ENCODE results near the gene IRF1.

The IRF1 gene

DNA sequence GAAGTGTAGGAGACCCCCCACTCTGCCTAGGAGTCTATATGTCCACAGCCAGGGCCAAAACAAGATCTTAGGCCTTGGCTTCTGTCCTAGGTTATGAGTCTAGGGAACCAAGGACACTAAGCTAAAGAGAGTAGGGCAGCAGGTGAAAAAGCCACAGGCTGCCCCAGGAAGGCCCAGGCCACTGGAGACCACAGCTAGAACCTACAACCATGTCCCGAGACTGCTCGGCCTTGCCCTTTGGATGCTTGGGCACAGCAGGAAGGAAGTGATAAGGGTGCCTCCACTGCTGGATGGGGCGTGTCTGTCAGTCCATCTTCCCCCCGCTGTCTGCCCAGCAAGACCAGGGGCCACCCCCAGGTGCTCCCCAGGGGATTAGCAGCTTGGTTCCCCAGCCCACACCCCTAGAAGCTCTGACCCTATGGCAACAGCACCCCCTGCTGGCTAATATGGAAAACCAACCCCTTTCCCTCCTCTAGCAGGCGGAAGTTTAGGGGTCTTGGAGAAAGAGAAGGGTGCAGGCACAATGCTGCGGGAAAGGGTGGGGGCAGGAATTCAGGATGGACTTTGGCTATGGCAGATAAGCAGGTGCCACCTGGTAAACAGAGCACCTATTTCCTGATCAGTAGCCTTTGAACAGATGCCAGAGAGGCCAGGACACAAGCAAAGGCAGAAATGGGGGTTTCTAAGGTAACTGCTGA, 10.5 kb upstream of the IRF1 start:
- DNase-seq (ENCODE audit: low read depth) = peak; percentile 65

DNA sequence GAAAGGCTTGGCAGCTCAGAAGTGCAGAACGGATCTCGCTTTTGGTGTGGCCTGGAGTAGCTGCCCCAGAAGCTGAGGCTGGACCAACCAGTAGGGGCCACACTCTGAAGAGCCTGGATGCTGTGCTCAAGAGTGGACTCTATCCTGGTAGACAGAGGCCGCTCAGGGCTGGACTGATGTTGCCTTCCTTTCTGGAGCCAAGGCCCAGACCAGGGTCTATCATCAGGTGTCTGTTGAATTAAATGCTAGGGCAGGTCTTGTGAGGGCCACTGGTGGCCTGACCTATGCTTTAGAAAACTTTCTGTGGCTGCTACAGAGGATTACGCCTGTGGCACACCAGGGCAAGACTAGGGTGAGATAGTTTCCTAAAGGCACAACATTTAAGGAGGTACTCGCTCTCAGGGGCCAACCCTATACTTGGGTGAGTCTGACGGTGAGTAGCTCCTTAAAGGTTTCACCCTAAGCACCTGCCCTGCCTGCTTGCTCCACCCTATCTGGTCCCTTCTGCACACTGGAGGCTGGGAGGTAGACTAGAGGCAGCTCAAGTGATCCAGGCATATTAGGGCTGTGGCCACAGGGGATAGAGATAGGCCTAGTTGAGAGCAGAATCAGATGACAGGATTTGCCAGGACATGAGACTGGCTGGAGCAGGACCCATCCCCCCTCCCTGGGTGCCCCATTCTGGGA, 9.8 kb upstream of the IRF1 start:
- DNase-seq (ENCODE audit: low read depth) = no peak

DNA sequence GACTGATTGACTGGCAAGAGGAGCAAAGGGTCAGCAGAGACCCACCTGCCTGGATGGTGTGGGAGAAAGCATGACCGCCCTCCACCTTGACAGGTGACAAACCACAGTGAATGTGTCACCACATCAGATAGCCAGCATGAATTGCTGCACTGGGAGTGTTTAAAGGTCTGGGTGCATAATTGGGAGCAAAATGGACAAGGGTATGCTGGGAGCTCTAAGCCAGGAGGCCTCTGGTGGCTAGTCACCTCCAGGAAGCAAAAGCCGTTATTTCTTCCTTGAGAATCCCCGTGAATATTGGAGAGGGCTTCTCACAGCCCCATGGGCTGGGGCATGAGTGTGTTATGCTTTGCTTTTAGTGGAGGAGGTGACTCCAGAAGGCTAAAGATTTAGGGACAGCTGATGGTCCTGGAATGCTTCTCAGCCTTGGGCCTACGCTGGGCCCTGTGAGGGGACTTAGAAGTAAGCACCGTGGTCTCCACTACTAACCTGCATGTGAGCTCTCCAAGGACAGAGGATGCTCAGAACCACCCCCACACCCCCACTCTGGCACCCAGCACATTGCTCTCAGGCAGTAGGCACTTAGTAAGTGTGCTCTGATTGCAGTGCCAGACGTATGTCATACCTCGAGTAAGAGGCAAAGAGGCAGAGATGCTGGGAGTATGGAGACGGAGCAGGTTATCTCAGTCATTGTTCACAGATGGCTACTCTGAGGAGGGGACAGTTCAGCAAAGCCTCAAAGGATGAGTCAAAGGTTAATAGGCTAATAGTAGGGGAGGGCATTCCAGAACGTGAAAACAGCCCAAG, 9.1 kb upstream of the IRF1 start:
- DNase-seq (ENCODE audit: low read depth) = no peak

DNA sequence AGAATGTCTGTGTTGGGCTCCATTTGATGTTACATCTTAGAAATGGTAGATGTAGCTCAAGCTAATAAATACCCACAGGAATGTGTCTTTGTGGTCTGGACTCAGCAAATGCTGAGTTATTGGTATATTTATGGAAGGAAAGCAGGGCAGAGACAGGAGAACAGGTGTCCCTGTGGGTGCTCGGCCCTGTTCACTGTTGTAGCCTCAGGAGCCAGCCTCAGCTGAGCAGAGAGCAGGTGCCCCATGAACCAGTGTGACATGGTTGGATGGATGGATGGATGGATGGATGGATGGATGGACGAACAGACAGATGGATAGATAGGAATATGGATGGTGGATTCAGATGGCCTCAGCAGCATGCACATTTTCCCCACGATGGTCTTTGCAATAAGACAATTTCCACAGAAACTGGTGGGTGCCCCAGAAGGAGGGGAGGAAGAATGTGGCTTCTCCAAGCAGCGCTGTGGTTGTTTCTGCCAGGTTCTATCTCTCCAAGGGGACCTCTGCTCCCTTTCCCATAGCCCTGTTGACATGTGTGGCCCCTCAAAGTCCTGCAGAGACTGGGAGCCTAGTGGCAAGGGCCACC, 8.2 kb upstream of the IRF1 start:
- no peak for DNase-seq (ENCODE audit: low read depth)

DNA sequence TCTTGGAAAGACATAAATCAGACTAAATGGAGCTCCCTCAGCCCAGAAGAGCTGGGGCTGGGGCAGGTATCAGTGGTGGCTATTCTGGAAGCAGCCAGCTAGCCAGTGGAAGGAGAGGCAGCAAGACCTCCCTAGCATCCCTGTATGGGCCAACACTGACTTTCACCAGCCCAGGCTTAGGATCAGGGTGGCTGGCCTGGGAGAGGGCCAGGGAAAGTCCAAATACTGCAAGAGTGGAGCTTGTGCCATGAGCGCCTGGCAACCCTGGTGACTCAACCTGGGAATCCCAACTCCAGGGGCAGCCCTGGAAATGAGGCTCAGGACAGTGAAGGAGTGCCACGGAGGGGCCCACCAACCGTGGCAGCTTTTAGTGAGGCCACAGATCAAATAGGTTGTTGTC, 7.6 kb upstream of the IRF1 start:
- DNase-seq (ENCODE audit: low read depth) = no peak

DNA sequence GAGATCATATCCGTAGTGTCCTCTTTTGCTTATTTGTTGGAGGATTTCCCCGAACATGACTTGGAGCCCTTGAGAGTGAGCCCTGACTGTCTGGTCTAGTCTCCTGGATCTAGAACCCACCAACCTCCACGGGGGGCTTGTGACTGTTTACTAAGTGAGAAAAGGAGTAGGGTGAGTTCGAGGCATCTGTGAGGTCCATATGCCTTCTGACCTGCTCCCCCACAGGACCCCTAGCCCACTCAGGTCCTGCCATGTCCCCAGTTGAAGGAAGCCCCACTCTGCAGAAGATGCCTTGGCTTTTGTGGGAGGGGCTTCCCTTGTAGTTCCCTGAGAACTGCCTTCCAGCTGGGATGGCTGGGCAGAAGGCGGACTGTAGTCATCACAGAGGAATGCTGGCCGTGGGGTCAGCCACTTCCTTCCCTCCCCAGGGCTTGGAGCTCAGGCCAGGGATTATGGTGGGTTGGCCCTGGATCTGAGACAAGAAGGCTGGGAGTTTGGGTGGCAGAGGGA, 7.0 kb upstream of the IRF1 start:
- DNase-seq (ENCODE audit: low read depth) = no peak

DNA sequence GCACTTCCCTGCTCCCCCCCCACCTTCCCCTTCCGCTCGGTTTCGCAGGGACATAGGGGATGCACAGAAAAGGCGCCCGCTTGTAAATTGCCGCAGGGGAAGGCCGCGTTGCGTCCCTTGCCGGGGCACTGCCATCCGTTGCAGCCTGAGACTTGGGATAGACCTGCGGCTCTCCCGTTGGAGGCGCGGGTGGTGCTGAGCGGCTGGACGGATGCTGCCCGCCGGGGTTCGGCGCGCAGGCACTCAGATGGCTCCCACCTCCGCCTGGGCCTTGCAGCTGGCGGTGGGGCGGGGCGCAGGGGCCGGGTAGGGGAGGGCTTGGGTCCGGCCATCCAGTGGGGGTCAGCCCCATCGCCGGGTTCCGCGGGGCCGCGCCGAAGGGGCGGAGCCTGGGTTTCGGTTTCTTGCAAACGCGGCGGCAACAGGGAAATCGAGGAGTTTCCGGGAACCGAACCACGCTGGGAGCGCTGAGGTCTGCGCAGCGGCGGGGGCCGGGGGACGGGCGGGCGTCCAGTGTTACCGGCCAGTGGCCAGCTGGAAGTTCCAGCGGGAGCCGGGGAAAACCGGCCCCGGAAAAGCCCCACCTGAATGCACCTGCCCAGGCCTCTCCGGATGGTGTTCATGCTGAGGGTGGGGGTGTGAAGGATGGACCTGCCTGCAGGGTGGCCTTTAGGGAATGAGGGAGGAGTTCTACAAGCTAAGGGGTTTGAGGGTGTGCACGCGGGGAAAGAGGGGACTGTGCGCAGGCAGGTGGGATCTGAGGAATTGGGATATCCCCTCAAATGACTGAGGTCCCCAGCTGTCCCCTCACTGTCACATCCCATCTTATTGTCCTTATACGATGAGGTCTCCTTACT, 6.3 kb upstream of the IRF1 start:
- no peak for DNase-seq (ENCODE audit: low read depth)

DNA sequence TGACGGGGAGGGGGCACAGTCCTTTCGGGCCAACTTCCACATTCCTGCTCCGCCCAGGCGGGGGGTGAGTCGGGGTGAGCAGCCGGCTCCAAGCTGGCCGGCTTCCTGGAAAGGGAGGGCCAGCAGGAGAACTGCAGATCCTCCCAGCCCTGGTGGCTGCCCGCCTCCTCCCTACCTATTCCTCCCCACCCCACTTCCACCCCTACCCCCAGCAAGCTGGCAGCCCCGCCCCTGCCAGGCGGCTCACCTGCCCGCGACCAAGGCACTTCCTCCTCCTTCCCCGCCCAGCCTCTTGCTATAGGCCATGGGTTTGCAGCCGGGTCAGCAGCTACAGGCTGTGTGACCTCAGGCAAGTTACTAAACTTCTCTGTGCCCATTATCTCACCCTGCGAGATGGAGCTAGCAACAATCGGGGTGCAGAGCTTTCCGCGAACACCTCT, 5.6 kb upstream of the IRF1 start:
- peak; percentile 76 for DNase-seq (ENCODE audit: low read depth)

DNA sequence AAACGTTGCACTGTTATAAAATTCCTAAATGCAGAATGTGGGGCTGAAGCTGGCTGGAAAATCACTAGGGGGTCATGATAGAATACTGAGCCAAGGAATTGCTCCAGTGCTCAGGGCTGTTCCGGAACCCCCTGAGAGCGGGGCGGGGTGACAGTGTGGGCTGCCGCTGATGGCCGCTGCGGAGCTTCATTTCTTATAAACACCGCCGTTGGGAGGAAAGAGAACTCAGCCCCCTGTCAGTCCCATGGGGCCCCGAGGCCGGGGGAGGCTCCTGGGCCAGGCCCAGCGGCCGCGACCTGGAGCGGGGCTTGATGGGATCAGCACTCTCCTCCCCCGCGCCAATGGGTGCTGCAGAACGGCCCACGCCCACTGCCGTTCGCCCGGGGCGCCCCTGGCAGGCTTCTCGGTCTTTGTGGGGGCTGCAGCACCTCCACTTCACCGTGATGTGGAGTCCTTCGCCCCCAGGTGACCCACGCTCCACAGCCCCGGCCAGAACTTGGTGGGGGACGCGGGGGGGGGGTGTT, 5.2 kb upstream of the IRF1 start:
- DNase-seq (ENCODE audit: low read depth) = peak; percentile 72

DNA sequence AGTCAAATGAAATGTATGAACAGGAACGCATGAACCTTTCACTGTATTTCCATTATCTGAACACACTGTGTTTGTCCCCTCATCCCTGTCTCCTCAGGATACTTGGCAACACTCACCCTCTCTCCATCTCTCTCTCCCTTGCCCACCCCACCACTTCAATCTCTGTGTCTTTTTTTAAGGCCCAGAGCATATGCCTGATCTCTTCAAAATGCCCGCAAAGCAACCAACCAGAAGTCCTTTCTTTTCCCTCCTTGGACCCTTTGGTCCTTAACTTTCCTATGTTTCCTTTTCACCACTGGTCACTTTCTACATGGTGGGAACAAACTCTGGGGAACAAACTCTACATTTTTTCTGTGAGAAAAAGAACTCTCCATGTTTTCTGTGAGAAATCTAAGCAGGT, 3.2 kb upstream of the IRF1 start:
- DNase-seq (ENCODE audit: low read depth) = no peak

DNA sequence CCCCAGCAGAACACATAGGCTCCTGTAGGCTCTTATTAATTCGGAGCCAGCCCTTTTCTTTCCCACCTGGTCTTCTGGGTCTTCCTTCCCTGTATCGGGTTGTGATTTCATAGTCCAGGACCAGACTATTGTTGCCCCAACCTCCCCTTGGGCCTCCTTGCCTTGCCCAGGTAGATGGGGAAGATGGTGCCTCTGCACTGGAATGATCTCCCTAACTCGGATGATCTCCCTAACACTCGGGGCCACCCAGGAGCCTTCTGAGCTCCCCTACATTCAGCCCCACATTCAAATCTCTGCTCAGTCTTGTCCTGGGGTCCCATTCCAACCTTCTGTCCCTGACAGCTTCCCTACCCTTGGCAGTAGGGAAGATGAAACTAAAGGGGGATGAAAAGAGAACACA, 2.7 kb upstream of the IRF1 start:
- DNase-seq (ENCODE audit: low read depth) = no peak

DNA sequence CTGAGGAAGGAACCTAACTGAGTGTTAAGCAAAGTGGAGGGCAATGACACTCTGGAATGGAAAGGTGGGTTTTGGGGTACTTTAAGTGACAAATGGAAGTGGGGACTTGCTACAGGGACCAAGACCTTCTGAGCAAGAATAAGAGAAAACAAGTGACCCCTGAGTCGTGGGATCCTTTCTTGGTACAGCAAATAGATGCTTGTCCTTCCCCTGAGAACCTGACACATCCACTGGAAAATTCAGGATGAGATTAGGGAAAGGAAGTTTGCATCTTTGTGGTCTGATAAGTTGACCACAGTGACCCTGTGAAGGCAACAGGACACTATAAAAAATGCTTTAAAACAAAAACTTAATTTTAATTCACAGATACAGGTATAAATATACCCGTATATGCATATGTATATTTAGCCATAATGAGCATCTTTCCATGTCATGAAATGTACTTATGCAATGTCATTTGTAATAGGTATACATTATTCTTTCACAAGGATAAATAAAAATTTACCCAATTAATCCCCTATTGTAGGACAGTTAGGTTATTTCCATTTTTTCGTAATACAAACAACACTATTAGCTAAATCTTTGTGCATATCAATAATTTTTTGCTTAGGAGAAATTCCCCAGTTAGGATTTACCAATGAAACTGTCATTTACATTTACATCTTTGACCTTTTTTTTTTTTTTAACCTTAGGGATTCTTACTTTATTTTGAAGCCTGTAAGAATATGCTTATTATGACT, 2.0 kb upstream of the IRF1 start:
- DNase-seq (ENCODE audit: low read depth) = no peak

DNA sequence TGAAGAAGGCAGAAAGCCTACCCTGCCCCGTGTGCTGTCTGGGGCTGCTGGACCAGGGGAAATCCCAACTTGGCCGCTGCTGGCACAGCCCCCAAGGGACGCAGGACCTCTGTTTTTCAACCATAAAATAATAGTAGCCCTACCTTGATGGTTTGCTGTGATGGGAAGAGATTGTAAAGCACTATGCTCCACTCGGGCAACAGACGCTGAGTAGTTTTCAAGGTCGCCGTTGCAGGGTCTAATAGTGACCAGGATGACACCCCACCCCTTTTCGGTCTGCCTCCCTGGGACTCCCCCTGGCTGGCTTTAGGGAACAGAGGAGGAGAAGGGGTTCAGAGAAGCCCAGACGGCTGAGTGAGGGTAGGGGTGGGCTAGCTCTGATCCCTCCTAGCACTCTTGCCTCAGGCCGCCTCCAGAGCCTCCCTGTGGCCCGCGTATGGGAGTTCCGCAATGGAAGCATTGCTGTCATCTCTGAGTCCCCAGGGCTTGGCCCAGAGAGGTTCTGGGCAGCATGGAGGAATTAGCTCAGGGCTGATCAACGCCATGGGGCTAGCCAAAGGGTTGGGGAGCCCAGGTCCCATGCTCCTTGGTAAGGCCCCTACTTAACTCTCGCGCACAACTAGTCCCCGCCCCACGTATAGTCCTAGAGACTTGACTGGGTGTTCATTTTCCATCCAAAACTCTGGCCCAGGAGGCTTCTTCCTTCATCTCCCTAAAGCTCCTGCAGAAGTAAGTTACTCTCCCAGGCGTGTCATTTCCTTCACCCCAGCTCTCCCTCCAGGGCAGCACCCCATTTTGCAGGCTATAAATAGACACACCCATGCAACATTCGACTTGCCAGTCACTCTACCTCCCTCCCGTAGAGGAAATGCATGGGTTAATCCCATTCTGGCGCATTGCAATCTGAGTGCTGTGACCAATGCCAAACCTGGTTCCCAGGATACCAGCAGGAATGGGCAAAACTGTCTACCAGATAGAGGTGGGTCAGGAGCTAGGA, 1.1 kb upstream of the IRF1 start:
- DNase-seq (ENCODE audit: low read depth) = no peak

DNA sequence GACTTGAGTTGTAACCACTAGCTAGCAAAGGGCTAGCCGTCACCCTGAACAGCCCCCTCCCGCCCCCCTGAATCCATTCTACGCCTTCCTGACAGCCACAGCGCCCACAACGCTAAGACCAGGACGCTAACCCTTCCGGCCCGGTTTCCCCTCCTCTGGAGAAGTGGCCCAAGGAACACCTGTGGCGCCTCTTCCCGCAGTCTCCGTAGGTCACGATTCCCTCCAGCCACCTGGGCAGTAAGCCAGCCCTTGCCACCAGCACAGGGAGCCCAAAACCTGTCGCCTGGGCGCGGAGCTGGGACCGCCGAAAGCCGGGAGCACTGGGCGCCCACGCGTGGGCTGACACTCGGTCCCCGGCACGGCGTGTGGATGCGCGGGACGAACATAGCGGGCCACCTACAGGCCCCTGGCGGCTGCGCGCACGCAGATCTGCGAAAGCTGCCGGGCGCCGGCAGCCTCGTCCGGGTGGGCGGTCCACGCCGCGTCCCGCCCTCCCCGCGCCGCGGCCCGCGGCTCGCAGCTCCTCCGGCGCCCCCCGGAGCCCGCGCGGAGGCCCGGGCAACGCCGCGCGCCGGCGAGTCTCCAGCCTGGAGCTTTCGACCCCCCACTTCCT, 596 bp downstream of the IRF1 start:
- no peak for DNase-seq (ENCODE audit: low read depth)

DNA sequence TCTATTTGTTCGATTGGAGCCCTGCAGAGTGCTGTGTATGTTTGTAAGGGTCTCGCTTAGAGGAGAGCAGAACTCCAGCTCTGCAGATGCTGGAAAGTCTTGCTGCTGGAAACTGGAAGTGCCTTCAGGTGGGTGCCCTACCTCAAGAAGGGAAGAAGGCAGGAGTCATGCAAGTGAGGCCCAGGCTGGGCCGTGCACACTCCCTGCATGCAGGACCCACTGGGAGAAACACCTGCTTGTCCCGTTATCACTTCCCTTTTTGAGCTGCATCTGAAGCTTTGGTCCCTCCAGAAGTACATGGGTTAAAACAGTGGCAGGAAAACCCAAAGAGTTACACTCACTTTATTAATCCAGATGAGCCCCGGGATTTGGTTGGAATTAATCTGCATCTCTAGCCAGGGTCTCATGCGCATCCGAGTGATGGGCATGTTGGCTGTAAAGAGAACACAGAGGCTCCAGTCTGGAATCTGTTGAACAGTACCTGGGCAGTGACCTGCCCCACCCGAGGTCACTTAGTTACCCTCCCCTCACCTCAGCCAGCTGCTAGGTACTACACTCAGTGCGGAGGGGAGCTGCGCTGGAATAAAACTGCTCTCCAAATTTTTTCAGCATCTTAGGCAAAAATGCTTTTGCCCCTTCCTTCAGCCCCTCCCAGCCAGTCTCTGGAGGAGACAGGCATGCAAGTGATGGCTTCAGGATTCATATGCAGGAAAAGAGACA, 1.4 kb downstream of the IRF1 start:
- DNase-seq (ENCODE audit: low read depth) = no peak

DNA sequence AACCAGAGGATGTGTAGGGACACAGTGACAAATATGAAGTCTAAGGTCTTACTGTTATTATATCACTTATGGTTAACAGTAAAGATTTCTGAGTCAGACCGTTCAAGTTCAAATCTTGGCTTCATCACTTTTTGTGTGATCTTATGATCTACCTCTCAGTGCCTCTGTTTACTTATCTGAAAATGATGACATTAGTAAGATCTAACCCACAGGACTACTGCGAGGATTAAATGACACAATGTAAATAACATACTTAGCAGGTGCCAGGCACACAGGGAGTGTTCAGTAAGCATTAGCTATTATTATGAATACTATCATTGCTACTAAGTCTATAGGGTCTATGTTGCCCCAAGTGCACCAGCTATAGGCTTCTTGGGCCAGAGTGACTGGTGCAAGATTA, 2.0 kb downstream of the IRF1 start:
- no peak for DNase-seq (ENCODE audit: low read depth)

DNA sequence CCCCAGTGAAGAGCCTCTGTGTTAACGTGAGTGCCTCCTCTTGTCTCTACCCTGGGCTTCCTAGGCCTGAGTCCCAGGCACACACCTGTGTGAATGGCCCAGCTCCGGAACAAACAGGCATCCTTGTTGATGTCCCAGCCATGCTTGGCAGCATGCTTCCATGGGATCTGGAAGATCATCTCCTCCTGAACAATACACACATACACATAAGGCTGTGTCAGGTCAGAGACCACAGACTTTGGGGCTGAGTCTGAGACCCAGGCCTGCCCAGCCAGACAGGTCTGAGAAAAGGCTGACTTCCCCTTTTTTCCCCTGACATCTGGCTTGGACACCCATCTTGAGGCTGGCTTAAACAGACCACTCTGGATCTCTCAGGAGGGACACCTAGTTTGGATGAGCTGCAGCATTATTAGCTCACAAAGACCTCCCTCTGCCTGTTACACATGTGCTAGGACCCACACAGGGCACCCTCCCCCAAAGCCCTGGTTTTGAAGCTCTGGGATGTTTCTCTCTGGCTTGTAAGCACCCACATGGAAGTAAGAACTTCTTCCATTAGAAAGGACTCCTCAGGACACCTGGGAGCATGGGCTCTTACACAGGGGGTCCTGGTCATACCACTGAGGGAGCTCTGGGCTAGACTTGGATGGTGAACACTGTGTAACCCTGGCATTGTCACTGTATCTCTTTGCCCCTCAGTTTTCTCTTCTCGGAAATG, 2.6 kb downstream of the IRF1 start:
- DNase-seq (ENCODE audit: low read depth) = no peak

DNA sequence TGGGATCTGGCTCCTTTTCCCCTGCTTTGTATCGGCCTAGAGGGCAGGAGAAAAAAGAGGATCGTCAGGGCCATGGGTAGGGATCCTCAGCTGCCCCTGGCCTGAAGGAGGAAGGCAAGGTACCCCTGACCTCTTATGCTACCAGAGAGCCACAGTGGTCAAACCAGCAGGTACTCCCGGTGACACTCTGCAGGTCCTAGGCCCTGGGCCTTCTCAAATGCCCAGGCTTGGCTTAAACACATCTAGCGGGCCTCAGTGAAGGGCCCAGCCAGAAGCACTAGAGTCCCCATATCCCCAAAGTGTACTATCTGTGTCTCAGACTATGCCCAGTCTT, 3.5 kb downstream of the IRF1 start:
- DNase-seq (ENCODE audit: low read depth) = no peak
